Measurements from ENCODE around the gene RAB37. TPM values are rescaled to one million over a fixed set of nuclear protein-coding genes. Genes with fewer than 3 reads are reported as not detected.

Gene RAB37
- total RNA-seq, 1 donor from 2014 or later = 7.4 TPM

- Histone ChIP-seq H3K27me3 (ENCODE audit: low read depth) (no peaks in the 10 kb centered on the region), H3K36me3 (peaks cover 4% of the 10 kb centered on the region), H3K4me3 (no peak overlapping the region), H3K27ac (no peak overlapping the region), H3K4me1 (peaks cover 47% of the 10 kb centered on the region), H3K9me3 (no peaks in the 10 kb centered on the region)
- ATAC-seq = no peak
- no peak for DNase-seq
- intact Hi-C loops (cut with DNase I) = no loop called here
- TF ChIP-seq, protein P1, sequence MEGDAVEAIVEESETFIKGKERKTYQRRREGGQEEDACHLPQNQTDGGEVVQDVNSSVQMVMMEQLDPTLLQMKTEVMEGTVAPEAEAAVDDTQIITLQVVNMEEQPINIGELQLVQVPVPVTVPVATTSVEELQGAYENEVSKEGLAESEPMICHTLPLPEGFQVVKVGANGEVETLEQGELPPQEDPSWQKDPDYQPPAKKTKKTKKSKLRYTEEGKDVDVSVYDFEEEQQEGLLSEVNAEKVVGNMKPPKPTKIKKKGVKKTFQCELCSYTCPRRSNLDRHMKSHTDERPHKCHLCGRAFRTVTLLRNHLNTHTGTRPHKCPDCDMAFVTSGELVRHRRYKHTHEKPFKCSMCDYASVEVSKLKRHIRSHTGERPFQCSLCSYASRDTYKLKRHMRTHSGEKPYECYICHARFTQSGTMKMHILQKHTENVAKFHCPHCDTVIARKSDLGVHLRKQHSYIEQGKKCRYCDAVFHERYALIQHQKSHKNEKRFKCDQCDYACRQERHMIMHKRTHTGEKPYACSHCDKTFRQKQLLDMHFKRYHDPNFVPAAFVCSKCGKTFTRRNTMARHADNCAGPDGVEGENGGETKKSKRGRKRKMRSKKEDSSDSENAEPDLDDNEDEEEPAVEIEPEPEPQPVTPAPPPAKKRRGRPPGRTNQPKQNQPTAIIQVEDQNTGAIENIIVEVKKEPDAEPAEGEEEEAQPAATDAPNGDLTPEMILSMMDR (IDR thresholded peaks at IDR 0.05) = no peak
Observed at GRCh38 chr17:74761931-74762330, 24.9 kb downstream of the RAB37 start.

DNA sequence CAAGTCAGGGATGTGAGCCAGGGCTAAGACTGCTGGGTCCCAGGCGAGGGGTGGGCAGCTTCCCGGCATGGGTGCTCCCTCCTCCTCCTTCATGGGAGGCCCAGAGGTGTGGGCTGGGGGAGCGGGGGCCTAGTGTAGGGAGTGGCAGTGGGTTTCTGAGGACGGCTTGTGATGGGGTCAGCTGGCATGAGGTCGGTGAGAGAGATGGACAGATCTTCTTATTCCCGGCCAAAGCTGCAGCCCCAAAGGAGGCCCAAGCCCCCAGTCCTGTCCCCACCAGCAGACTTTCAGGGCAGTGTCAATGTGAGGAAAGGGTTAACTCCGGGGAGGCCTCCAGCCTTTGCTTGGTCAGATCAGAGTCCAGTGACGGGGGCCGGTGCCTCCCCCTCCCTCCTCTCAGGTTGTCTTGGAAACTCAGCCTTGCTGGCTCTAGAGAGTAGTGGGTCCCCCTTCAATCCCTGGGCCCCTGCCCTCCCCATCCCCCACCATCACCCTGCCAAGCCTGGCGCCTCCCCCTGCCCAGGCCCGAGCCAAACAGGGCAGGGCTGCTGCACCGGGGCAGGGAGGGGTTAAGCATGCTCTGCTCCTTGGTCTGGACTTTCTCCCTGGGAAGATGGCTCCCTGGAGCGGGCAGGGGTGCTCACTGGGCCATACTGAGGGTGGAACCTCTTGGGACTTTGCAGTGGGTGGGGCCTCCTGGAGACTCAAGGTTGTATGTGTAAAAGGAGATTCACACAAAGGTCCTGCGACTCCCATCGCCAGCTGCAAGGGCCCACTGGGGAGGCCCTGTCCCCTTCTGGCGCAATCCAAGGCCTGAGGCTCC is 26.7 kb downstream of the RAB37 start:
- no peak for DNase-seq
- H3K27ac ChIP-seq = no peak overlapping the region

GRCh38 chr17:74764751-74765286 is 27.8 kb downstream of the RAB37 start:
- Histone ChIP-seq H3K27me3 (ENCODE audit: low read depth) (no peaks in the 10 kb centered on the region), H3K36me3 (peaks cover 26% of the 10 kb centered on the region), H3K27ac (no peak overlapping the region), H3K9me3 (no peaks in the 10 kb centered on the region), H3K4me1 (peaks cover 28% of the 10 kb centered on the region), H3K4me3 (no peak overlapping the region)
- intact Hi-C loops (cut with DNase I) = no loop called here
- ATAC-seq (no peak), DNase-seq (no peak)
- TF ChIP-seq, protein P1 (IDR thresholded peaks at IDR 0.05) = no peak

More for the DNA sequence above, 26.7 kb downstream of the RAB37 start:
- ATAC-seq = no peak
- intact Hi-C loops (cut with DNase I) = no loop called here
- TF ChIP-seq, protein P1 (IDR thresholded peaks at IDR 0.05) = no peak
- peaks cover 38% of the 10 kb centered on the region for H3K4me1 ChIP-seq
- peaks cover 16% of the 10 kb centered on the region for H3K36me3 ChIP-seq
- no peak overlapping the region for H3K4me3 ChIP-seq
- H3K9me3 ChIP-seq = no peaks in the 10 kb centered on the region
- H3K27me3 ChIP-seq (ENCODE audit: low read depth) = no peaks in the 10 kb centered on the region

- ATAC-seq (no peak), DNase-seq (no peak)
- no peaks in the 10 kb centered on the region for H3K27me3 ChIP-seq (ENCODE audit: low read depth)
- peaks cover 42% of the 10 kb centered on the region for H3K36me3 ChIP-seq
- peaks cover 12% of the 10 kb centered on the region for H3K4me1 ChIP-seq
- TF ChIP-seq, protein P1 (IDR thresholded peaks at IDR 0.05) = no peak
- no peak overlapping the region for H3K4me3 ChIP-seq
- no peak overlapping the region for H3K27ac ChIP-seq
- intact Hi-C loops (cut with DNase I) = no loop called here
- no peaks in the 10 kb centered on the region for H3K9me3 ChIP-seq
Observed at GRCh38 chr17:74766413-74766812, 29.4 kb downstream of the RAB37 start.

DNA sequence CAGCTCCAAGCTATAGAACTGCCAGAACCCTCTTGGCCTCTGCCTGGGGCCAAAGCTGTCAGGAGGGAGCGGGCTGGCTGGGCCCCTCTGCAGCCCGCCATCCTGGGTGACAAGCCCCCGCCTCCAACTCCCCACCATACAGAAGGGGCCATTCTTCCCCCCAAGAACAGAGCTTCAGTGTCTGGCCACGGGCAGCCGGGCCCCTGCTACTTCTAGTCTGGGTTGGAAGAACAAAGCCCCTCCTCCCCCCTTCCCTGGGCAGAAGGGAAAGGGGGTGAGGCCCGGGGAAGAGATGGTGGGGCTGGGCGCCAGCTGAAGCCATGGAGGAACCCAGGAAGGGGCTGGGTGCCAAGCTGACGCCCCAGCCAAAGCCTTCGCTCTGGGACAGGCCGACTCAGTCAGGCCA is 30.1 kb downstream of the RAB37 start:
- H3K27me3 ChIP-seq (ENCODE audit: low read depth) = no peaks in the 10 kb centered on the region
- no peak for DNase-seq
- no peaks in the 10 kb centered on the region for H3K9me3 ChIP-seq
- no peak overlapping the region for H3K4me3 ChIP-seq
- TF ChIP-seq, protein P1 (IDR thresholded peaks at IDR 0.05) = no peak
- peak overlapping the region; percentile 18 for H3K27ac ChIP-seq
- ATAC-seq = no peak
- H3K36me3 ChIP-seq = peaks cover 49% of the 10 kb centered on the region
- H3K4me1 ChIP-seq = peaks cover 10% of the 10 kb centered on the region
- intact Hi-C loops (cut with DNase I) = no loop called here

All from lower lobe of right lung (tissue), 2 donors.